Measurements from ENCODE around the gene APIP.

Gene APIP

DNA sequence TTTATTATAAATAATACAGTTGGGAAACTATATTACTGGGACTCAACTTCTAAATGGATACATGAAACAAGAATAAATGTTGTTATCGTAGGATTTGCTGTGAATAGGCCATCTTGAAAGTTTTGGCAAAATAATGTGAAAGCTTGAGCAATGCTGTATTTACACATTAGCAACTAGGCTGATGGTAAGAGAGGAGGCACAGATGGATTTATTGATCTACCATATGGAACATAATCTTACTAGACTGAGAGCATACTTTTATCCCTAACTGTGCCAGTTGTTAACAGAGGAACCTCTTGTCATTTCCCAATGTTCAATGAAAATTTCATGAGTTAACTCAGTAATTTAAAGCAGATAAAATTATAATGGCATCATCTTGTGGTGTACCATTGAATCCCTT lies 22.8 kb downstream of the APIP start:
- Histone ChIP-seq H3K36me3 (ENCODE audit: insufficient read depth, low read length) (no peaks in the 10 kb centered on the region; the same call in 1 of the 2 replicates), H3K9ac (ENCODE audit: low read length) (no peak overlapping the region), H3K27me3 (ENCODE audit: insufficient read depth, low read length) (no peaks in the 10 kb centered on the region), H2AFZ (ENCODE audit: low read length) (no peak overlapping the region), H3F3A (ENCODE audit: insufficient read depth, low read length) (no peaks in the 10 kb centered on the region), H3K4me1 (ENCODE audit: insufficient read depth, low read length, severe bottlenecking) (no peaks in the 10 kb centered on the region), H4K20me1 (ENCODE audit: insufficient read depth, low read length) (no peaks in the 10 kb centered on the region), H3K9me2 (ENCODE audit: low read depth, low read length) (no peaks in the 10 kb centered on the region), H3K4me3 (ENCODE audit: low read depth, low read length, poor library complexity, severe bottlenecking) (no peak overlapping the region), H3K9me3 (ENCODE audit: low read length) (0 out of 2 replicates have a peak, but pooled peaks cover 9% of the 10 kb centered on the region), H3K27ac (ENCODE audit: low read depth, low read length, poor library complexity, severe bottlenecking) (no peak overlapping the region), H3K79me2 (ENCODE audit: insufficient read depth, low read length) (0 out of 2 replicates have a peak, but pooled peaks cover 5% of the 10 kb centered on the region), H3K4me2 (ENCODE audit: low read length) (no peak overlapping the region)
- TF ChIP-seq CTCF (IDR thresholded peaks at IDR 0.05; ENCODE audit: low read length) (no peak), EZH2 (IDR thresholded peaks at IDR 0.05; ENCODE audit: borderline replicate concordance, low read length) (no peak)

GRCh38 chr11:34891611-34892010 lies 24.6 kb downstream of the APIP start:
- no peak overlapping the region for H3K4me2 ChIP-seq (ENCODE audit: low read length)
- H3K9me2 ChIP-seq (ENCODE audit: low read depth, low read length): no peaks in the 10 kb centered on the region
- H3K9me3 ChIP-seq (ENCODE audit: low read length): 0 out of 2 replicates have a peak, but pooled peaks cover 1% of the 10 kb centered on the region
- H2AFZ ChIP-seq (ENCODE audit: low read length): no peak overlapping the region
- no peaks in the 10 kb centered on the region for H4K20me1 ChIP-seq (ENCODE audit: insufficient read depth, low read length)
- no peaks in the 10 kb centered on the region for H3F3A ChIP-seq (ENCODE audit: insufficient read depth, low read length)
- TF ChIP-seq EZH2 (IDR thresholded peaks at IDR 0.05; ENCODE audit: borderline replicate concordance, low read length) (no peak), CTCF (IDR thresholded peaks at IDR 0.05; ENCODE audit: low read length) (no peak)
- no peaks in the 10 kb centered on the region for H3K4me1 ChIP-seq (ENCODE audit: insufficient read depth, low read length, severe bottlenecking)
- H3K4me3 ChIP-seq (ENCODE audit: low read depth, low read length, poor library complexity, severe bottlenecking): no peak overlapping the region
- no peaks in the 10 kb centered on the region for H3K27me3 ChIP-seq (ENCODE audit: insufficient read depth, low read length)
- no peak overlapping the region for H3K27ac ChIP-seq (ENCODE audit: low read depth, low read length, poor library complexity, severe bottlenecking)
- H3K9ac ChIP-seq (ENCODE audit: low read length): no peak overlapping the region
- 0 out of 2 replicates have a peak, but pooled peaks cover 5% of the 10 kb centered on the region for H3K79me2 ChIP-seq (ENCODE audit: insufficient read depth, low read length)
- H3K36me3 ChIP-seq (ENCODE audit: insufficient read depth, low read length): peaks cover 4% of the 10 kb centered on the region; the same call in 1 of the 2 replicates

DNA sequence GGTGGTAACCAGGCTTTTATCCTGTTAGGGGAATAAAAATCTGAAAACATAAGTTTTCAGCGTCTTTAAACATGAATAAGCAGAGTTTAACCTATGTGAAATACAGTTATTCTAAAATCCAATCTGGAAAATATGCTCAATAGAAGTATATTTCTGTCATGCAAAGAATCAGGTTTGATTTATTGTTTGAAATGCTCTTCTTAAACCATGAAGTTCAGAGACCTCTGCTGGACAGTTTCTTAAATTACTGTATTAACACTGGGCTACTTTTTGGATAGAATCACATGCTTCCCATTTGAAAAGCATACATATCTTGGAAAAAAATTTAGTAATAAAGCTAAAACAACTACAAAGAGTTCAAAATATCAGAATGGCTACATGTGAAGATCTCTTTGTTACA lies 25.4 kb downstream of the APIP start:
- peak; percentile 38; the same call in 1 of the 2 replicates for TF ChIP-seq CTCF (IDR thresholded peaks at IDR 0.05; ENCODE audit: low read length)
- no peak for TF ChIP-seq EZH2 (IDR thresholded peaks at IDR 0.05; ENCODE audit: borderline replicate concordance, low read length)
- Histone ChIP-seq H3K4me2 (ENCODE audit: low read length) (no peak overlapping the region), H2AFZ (ENCODE audit: low read length) (no peak overlapping the region), H3K9me3 (ENCODE audit: low read length) (no peaks in the 10 kb centered on the region), H3K4me3 (ENCODE audit: low read depth, low read length, poor library complexity, severe bottlenecking) (no peak overlapping the region), H3K36me3 (ENCODE audit: insufficient read depth, low read length) (peaks cover 4% of the 10 kb centered on the region; the same call in 1 of the 2 replicates), H3K27ac (ENCODE audit: low read depth, low read length, poor library complexity, severe bottlenecking) (no peak overlapping the region), H3K9ac (ENCODE audit: low read length) (no peak overlapping the region), H3F3A (ENCODE audit: insufficient read depth, low read length) (no peaks in the 10 kb centered on the region), H3K79me2 (ENCODE audit: insufficient read depth, low read length) (0 out of 2 replicates have a peak, but pooled peaks cover 5% of the 10 kb centered on the region), H3K27me3 (ENCODE audit: insufficient read depth, low read length) (no peaks in the 10 kb centered on the region), H3K9me2 (ENCODE audit: low read depth, low read length) (no peaks in the 10 kb centered on the region), H3K4me1 (ENCODE audit: insufficient read depth, low read length, severe bottlenecking) (no peaks in the 10 kb centered on the region), H4K20me1 (ENCODE audit: insufficient read depth, low read length) (no peaks in the 10 kb centered on the region)
